Measurements from ENCODE around the gene LAMB4. TPM values are rescaled to one million over a fixed set of nuclear protein-coding genes. Genes with fewer than 3 reads are reported as not detected.
A peak's percentile ranks its signal among the peaks of the same experiment; 100 is the strongest.

The LAMB4 gene
- total and polyA plus RNA-seq, 12 donors: 0.15 to 0.69 (median 0.25) TPM; not detected in 3

GRCh38 chr7:108128514-108128913 is 1.6 kb downstream of the LAMB4 start:
- DNase-seq (no peak), ATAC-seq (no peak)
- 93 to 96% methylated on average over 3 of the region's 3 CpGs for WGBS, 2 donors
- H3K4me3 ChIP-seq: no peak overlapping the region
- H3K9me3 ChIP-seq: no peaks in the 10 kb centered on the region
- H3K36me3 ChIP-seq: no peaks in the 10 kb centered on the region
- no peaks in the 10 kb centered on the region for H3K4me1 ChIP-seq
- no peak overlapping the region for H3K27ac ChIP-seq
- intact Hi-C loops (cut with DNase I): no loop called here
- H3K27me3 ChIP-seq: no peaks in the 10 kb centered on the region
- TF ChIP-seq, protein P1, sequence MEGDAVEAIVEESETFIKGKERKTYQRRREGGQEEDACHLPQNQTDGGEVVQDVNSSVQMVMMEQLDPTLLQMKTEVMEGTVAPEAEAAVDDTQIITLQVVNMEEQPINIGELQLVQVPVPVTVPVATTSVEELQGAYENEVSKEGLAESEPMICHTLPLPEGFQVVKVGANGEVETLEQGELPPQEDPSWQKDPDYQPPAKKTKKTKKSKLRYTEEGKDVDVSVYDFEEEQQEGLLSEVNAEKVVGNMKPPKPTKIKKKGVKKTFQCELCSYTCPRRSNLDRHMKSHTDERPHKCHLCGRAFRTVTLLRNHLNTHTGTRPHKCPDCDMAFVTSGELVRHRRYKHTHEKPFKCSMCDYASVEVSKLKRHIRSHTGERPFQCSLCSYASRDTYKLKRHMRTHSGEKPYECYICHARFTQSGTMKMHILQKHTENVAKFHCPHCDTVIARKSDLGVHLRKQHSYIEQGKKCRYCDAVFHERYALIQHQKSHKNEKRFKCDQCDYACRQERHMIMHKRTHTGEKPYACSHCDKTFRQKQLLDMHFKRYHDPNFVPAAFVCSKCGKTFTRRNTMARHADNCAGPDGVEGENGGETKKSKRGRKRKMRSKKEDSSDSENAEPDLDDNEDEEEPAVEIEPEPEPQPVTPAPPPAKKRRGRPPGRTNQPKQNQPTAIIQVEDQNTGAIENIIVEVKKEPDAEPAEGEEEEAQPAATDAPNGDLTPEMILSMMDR (IDR thresholded peaks at IDR 0.05): no peak

GRCh38 chr7:108127461-108127860 is 2.7 kb downstream of the LAMB4 start:
- no peaks in the 10 kb centered on the region for H3K9me3 ChIP-seq
- TF ChIP-seq, protein P1 (IDR thresholded peaks at IDR 0.05): no peak
- H3K27ac ChIP-seq: no peak overlapping the region
- H3K27me3 ChIP-seq: no peaks in the 10 kb centered on the region
- 89 to 91% methylated on average over 5 of the region's 5 CpGs for WGBS, 2 donors
- no peak overlapping the region for H3K4me3 ChIP-seq
- ATAC-seq (no peak), DNase-seq (no peak)
- intact Hi-C loops (cut with DNase I): no loop called here
- H3K4me1 ChIP-seq: no peaks in the 10 kb centered on the region
- no peaks in the 10 kb centered on the region for H3K36me3 ChIP-seq

DNA sequence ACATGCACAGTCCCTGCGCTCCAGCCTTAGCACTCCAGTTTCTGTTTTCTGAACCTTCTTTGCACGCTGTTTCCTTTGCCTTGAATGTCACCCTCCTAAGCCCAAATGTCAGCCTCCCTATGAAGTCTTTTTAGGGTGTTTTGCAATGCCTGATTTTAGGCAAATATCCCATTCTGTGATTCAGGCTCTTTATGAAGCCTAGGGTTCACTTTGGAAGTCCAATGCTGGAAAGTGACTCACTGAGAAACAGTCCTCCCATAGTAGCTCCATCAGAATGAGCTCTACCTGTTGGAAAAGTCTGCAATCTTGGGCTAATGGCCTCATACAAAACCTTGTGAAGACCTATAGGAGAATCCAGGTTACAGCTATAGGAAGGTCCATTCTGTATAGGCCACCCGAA is 5.3 kb downstream of the LAMB4 start:
- DNase-seq (no peak), ATAC-seq (peak in 1 of 8 donors; percentile 51)
- Histone ChIP-seq H3K27ac (no peak overlapping the region), H3K36me3 (no peaks in the 10 kb centered on the region), H3K9me3 (no peaks in the 10 kb centered on the region), H3K4me1 (peaks cover 0 to 6% (median 0%) of the 10 kb centered on the region in 9 donors), H3K4me3 (no peak overlapping the region), H3K27me3 (no peaks in the 10 kb centered on the region)
- intact Hi-C loops (cut with DNase I): no loop called here
- 93 to 94% methylated on average over 3 of the region's 3 CpGs for WGBS, 2 donors
- TF ChIP-seq, protein P1 (IDR thresholded peaks at IDR 0.05): no peak

- no peak overlapping the region for H3K4me3 ChIP-seq
- H3K9me3 ChIP-seq: no peaks in the 10 kb centered on the region
- TF ChIP-seq, protein P1 (IDR thresholded peaks at IDR 0.05): no peak
- ATAC-seq: no peak
- no peak for DNase-seq
- no peak overlapping the region for H3K27ac ChIP-seq
- peaks cover 0 to 6% (median 0%) of the 10 kb centered on the region in 9 donors for H3K4me1 ChIP-seq
- no peaks in the 10 kb centered on the region for H3K27me3 ChIP-seq
- intact Hi-C loops (cut with DNase I): no loop called here
- H3K36me3 ChIP-seq: no peaks in the 10 kb centered on the region
Observed at GRCh38 chr7:108122181-108122580, 8.0 kb downstream of the LAMB4 start.
